A549 (cell line): Measurements from ENCODE around the gene DNAAF5. TPM values are rescaled to one million over a fixed set of nuclear protein-coding genes. Genes with fewer than 3 reads are reported as not detected.
"Not testable (repeated sequence)": the region's sequence is repeated elsewhere in the genome, so short reads cannot be mapped to it uniquely, and the experiment has no call there.

Source experiments
- ATAC-seq, 2 experiments: fragments of 200-7000 bp in 1 of 2; fragments of >200 bp in 1 of 2; cut with Nextera tagmentation in 1 of 2; cut with Tn5 transposase in 1 of 2; 3 replicates each; pipeline versions ENCODE4 v1.8.0 to v1.9.1; 2018 to 2020; ENCODE audit warnings: mild to moderate bottlenecking in 1 of 2, moderate library complexity in 1 of 2
- CTCF ChIA-PET: fragments of 300-600 bp; sonication (Branson Sonifier 250); formaldehyde crosslinking; extraction: SDS; loops from one replicate; lab custom pipeline; 2021; ENCODE audit warnings: antibody characterized with exemption, inconsistent platforms; lab: Yijun Ruan, JAX
- POLR2A ChIA-PET: fragments of 350-600 bp; formaldehyde crosslinking; extraction: SDS; loops from one replicate; lab custom pipeline; 2021; ENCODE audit warnings: antibody characterized with exemption, inconsistent platforms; lab: Yijun Ruan, JAX
- DNase-seq, 2 experiments: peaks; one replicate each; pipeline versions ENCODE4 v3.0.0 to v3.0.0-alpha.2; 2011 to 2016; ENCODE audit warnings: low read depth in 1 of 2, low spot score in 1 of 2
- FAIRE-seq: peaks from 2 replicates; lab custom pipeline; 2011; peaks lifted over from hg19 to GRCh38; lab: Jason Lieb, UNC
- H3K27ac ChIP-seq, 2 experiments: fragments of >200 bp; sonication (Bioruptor Twin); formaldehyde crosslinking; 3 replicates each; pipeline ENCODE4 v1.5.1; 2016 to 2017
- H3K4me1 ChIP-seq: fragments of >200 bp; sonication (Bioruptor Twin); formaldehyde crosslinking; 3 replicates; pipeline ENCODE4 v1.6.1; 2016
- H3K4me2 ChIP-seq: fragments of >200 bp; sonication (Bioruptor Twin); formaldehyde crosslinking; 3 replicates; pipeline ENCODE4 v1.6.1; 2016
- H3K4me3 ChIP-seq: fragments of >200 bp; sonication (Bioruptor Twin); formaldehyde crosslinking; 3 replicates; pipeline ENCODE4 v1.5.1; 2016
- H3K9me3 ChIP-seq: fragments of >200 bp; sonication (Bioruptor Twin); formaldehyde crosslinking; 3 replicates; pipeline ENCODE4 v1.6.1; 2016
- CBX2 ChIP-seq: fragments of 200-600 bp; sonication (generic); IDR thresholded peaks from 2 replicates; pipeline ENCODE4 v1.6.1; 2016; ENCODE audit warnings: low read depth, mild to moderate bottlenecking, borderline replicate concordance
- CBX8 ChIP-seq: fragments of 200-600 bp; sonication (generic); IDR thresholded peaks from 2 replicates; pipeline ENCODE4 v1.6.1; 2016
- FOXS1 ChIP-seq: fragments of 250-450 bp; sonication (Bioruptor Pico); IDR thresholded peaks from 2 replicates; pipeline ENCODE4 v1.5.0; 2020; ENCODE audit warnings: mild to moderate bottlenecking, moderate library complexity
- GATA3 ChIP-seq: IDR thresholded peaks from 2 replicates; pipeline ENCODE4 v1.6.1; 2012; ENCODE audit warnings: borderline replicate concordance
- HEYL ChIP-seq: fragments of 250-450 bp; sonication (Bioruptor Pico); IDR thresholded peaks from 2 replicates; pipeline ENCODE4 v1.8.0; 2021; ENCODE audit warnings: mild to moderate bottlenecking, moderate library complexity
- HOXB13 ChIP-seq: fragments of 250-450 bp; sonication (Bioruptor Pico); IDR thresholded peaks from 2 replicates; pipeline ENCODE4 v1.5.0; 2020; ENCODE audit warnings: low read depth, mild to moderate bottlenecking, moderate library complexity
- HOXB5 ChIP-seq: fragments of 250-450 bp; sonication (Bioruptor Pico); IDR thresholded peaks from 2 replicates; pipeline ENCODE4 v1.5.0; 2020; ENCODE audit warnings: mild to moderate bottlenecking, moderate library complexity
- JUN ChIP-seq, 2 experiments: fragments of >200 bp; sonication (Bioruptor Twin); formaldehyde crosslinking; IDR thresholded peaks; 2 replicates in 1 of 2; 3 replicates in 1 of 2; pipeline ENCODE4 v1.6.1; 2016 to 2017
- KDM1A ChIP-seq: fragments of 200-600 bp; sonication (generic); IDR thresholded peaks from 2 replicates; pipeline ENCODE4 v1.6.1; 2016; ENCODE audit warnings: low read depth, mild to moderate bottlenecking
- MAZ ChIP-seq: fragments of 150-350 bp; IDR thresholded peaks from 2 replicates; pipeline ENCODE4 v1.6.1; 2014; ENCODE audit warnings: antibody characterized with exemption, low read depth, low read length, borderline replicate concordance
- MYC ChIP-seq: IDR thresholded peaks from 2 replicates; pipeline ENCODE4 v1.6.1; 2012; ENCODE audit warnings: mild to moderate bottlenecking, inconsistent platforms, low read length, improper control_type of control experiment, borderline replicate concordance
- NPAS2 ChIP-seq: fragments of 250-450 bp; sonication (Bioruptor Pico); IDR thresholded peaks from 2 replicates; pipeline ENCODE4 v1.8.0; 2022; ENCODE audit warnings: mild to moderate bottlenecking, moderate library complexity, borderline replicate concordance
- NR3C1 ChIP-seq: fragments of >200 bp; sonication (Bioruptor Twin); formaldehyde crosslinking; IDR thresholded peaks from 3 replicates; pipeline ENCODE4 v1.6.1; 2017
- POLR2A ChIP-seq: IDR thresholded peaks from 2 replicates; pipeline ENCODE4 v1.6.1; 2012; ENCODE audit warnings: mild to moderate bottlenecking, low read length
- RARB ChIP-seq: fragments of 250-450 bp; sonication (Bioruptor Pico); IDR thresholded peaks from 2 replicates; pipeline ENCODE4 v1.8.0; 2021; ENCODE audit warnings: mild to moderate bottlenecking, moderate library complexity
- RCOR1 ChIP-seq: fragments of 150-350 bp; IDR thresholded peaks from 2 replicates; pipeline ENCODE4 v1.6.1; 2014; ENCODE audit warnings: antibody characterized with exemption, low read length, low read depth
- RFX5 ChIP-seq: fragments of 450-650 bp; IDR thresholded peaks from 2 replicates; pipeline ENCODE4 v1.7.1; 2014; ENCODE audit warnings: antibody characterized with exemption, mild to moderate bottlenecking, moderate library complexity
- SREBF2 ChIP-seq: fragments of 450-650 bp; IDR thresholded peaks from 2 replicates; pipeline ENCODE4 v1.6.1; 2014; ENCODE audit warnings: mild to moderate bottlenecking, moderate library complexity
- ZNF302 ChIP-seq: fragments of 250-450 bp; sonication (Bioruptor Pico); IDR thresholded peaks from 2 replicates; pipeline ENCODE4 v1.9.0; 2021; ENCODE audit warnings: inconsistent platforms, mild to moderate bottlenecking, moderate library complexity
- ZSCAN20 ChIP-seq: fragments of 250-450 bp; sonication (Bioruptor Pico); IDR thresholded peaks from 2 replicates; pipeline ENCODE4 v1.8.0; 2022; ENCODE audit warnings: mild to moderate bottlenecking, moderate library complexity
- WGBS: methylation state at CpG from one replicate; pipeline ENCODE4 v1.1.6; 2017; ENCODE audit errors: missing lambda C conversion rate; 5-methylcytosine and 5-hydroxymethylcytosine counted together
- polyA plus RNA-seq, 4 experiments: library from polyadenylated mRNA; depleted of rRNA in 3 of 4; stranded (reverse); fragments of >200 nt; fragmentation: RNase III in 1 of 4; extraction: RNeasy Plus Mini Kit Qiagen cat#74134 plus additional on column Dnase treatment in 1 of 4; gene quantifications; 2 replicates in 3 of 4; 3 replicates in 1 of 4; pipeline ENCODE4 v1.2.3, GENCODE V29; 2011 to 2017
- TF ChIP-seq, protein P1 (sequence below): fragments of 250-450 bp; sonication (Bioruptor Pico); IDR thresholded peaks from 2 replicates; pipeline ENCODE4 v1.5.0; 2020; ENCODE audit warnings: low read depth, mild to moderate bottlenecking, moderate library complexity
- TF ChIP-seq, protein P2 (sequence below): IDR thresholded peaks from 2 replicates; pipeline ENCODE4 v1.6.1; 2012
- TF ChIP-seq, protein P3 (sequence below): IDR thresholded peaks from 2 replicates; pipeline ENCODE4 v1.6.1; 2012

DNAAF5 gene
- polyA plus RNA-seq, 2 of the 4 experiments (the other 2 are of a cell fraction) = 27.8 to 34.7 TPM

DNA sequence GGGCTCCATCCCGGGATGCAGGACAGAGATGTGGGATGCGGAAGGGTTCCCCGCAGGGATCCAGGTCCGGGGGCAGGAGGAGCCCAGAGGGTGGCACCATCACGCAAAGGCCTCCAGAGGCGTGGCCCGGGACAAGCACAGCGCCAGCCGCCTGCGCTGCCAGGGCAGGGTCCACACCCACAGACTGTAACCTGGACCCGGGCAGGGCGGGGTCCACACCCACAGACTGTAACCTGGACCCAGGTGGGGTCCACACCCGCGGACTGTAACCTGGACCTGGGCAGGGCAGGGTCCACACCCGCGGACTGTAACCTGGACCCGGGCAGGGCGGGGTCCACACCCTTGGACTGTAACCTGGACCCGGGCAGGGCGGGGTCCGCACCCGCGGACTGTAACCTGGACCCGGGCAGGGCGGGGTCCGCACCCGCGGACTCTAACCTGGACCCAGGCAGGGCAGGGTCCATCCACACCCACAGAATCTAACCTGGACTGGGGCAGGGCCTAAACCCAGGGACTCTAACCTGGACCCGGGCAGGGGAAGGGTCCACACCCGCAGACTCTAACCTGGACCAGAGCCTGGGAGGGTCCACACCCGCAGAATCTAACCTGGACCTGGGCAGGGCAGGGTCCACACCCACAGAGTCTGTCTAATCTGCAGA is 68.3 kb downstream of the DNAAF5 start:
- TF ChIP-seq KDM1A = no peak
- no peak for TF ChIP-seq POLR2A
- no peak for TF ChIP-seq NR3C1
- TF ChIP-seq, protein P1, sequence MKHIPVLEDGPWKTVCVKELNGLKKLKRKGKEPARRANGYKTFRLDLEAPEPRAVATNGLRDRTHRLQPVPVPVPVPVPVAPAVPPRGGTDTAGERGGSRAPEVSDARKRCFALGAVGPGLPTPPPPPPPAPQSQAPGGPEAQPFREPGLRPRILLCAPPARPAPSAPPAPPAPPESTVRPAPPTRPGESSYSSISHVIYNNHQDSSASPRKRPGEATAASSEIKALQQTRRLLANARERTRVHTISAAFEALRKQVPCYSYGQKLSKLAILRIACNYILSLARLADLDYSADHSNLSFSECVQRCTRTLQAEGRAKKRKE (CRISPR knock-in tag) = no peak
- no peak for TF ChIP-seq CBX8
- no peak for TF ChIP-seq CBX2
- TF ChIP-seq, protein P2, sequence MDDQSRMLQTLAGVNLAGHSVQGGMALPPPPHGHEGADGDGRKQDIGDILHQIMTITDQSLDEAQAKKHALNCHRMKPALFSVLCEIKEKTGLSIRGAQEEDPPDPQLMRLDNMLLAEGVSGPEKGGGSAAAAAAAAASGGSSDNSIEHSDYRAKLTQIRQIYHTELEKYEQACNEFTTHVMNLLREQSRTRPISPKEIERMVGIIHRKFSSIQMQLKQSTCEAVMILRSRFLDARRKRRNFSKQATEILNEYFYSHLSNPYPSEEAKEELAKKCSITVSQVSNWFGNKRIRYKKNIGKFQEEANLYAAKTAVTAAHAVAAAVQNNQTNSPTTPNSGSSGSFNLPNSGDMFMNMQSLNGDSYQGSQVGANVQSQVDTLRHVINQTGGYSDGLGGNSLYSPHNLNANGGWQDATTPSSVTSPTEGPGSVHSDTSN = no peak
- CTCF ChIA-PET = no interaction called here
- DNase-seq = no peak
- Histone ChIP-seq H3K4me3 (no peak overlapping the region), H3K27ac (no peak overlapping the region), H3K4me1 (no peaks in the 10 kb centered on the region), H3K4me2 (no peak overlapping the region), H3K9me3 (no peaks in the 10 kb centered on the region)
- no peak for ATAC-seq
- POLR2A ChIA-PET = no interaction called here
- FAIRE-seq = no peak
- WGBS = 91% methylated on average over 13 of the region's 31 CpGs

DNA sequence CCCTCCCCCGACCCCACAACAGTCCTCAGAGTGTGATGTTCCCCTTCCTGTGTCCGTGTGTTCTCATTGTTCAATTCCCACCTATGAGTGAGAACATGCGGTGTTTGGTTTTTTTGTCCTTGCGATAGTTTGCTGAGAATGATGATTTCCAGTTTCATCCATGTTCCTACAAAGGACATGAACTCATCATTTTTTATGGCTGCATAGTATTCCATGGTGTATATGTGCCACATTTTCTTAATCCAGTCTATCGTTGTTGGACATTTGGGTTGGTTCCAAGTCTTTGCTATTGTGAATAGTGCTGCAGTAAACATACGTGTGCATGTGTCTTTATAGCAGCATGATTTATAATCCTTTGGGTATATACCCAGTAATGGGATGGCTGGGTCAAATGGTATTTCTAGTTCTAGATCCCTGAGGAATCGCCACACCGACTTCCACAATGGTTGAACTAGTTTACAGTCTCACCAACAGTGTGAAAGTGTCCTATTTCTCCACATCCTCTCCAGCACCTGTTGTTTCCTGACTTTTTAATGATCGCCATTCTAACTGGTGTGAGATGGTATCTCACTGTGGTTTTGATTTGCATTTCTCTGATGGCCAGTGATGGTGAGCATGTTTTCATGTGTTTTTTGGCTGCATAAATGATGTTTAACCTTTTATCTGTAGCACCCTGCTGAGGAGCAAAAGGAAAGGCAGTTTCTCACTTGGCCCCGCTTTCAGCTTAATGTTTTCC is 70.1 kb downstream of the DNAAF5 start:
- WGBS = 91% methylated on average over 7 of the region's 10 CpGs
- FAIRE-seq, H3K27ac ChIP-seq, ATAC-seq, H3K9me3 ChIP-seq, H3K4me1 ChIP-seq, H3K4me2 ChIP-seq, POLR2A ChIA-PET, DNase-seq, H3K4me3 ChIP-seq: not testable (repeated sequence)
- CTCF ChIA-PET = interaction anchor here (1.2 to 1.4 kb wide), 2 partner anchors 42 to 77 kb away, joined by 3 read pairs; no protein-coding TSS in a partner anchor

DNA sequence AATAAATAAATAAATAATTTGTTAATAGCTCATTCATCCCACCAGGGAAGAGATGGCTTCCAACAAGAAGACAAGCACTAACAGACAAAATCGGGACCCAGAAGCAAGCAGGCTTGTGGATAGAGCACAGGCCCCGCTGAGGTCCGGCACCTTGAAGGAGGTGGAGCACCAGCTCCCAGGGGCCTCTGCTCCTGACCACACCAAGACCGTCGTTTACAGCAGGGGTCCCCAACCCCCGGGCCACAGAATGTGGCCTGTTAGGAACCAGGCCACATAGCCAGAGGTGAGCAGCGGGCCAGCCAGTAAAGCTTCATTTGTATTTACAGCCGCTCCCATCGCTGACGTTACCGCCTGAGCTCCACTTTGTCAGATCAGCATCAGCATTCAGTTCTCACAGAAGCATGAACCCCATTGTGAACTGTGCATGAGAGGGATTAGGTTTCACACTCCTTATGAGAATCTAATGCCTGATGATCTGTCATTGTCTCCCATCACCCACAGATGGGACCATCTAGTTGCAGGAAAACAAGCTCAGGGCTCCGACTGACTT is 72.5 kb downstream of the DNAAF5 start:
- H3K4me3 ChIP-seq = no peak overlapping the region
- no peak for DNase-seq
- FAIRE-seq = no peak
- WGBS = 95% methylated on average over 12 of the region's 12 CpGs
- ChIA-PET CTCF (interaction anchor here (0.7 to 2.2 kb wide), 7 partner anchors 10 to 522 kb away, joined by 3 to 9 read pairs (median 6); no protein-coding TSS in a partner anchor), POLR2A (no interaction called here)
- H3K4me1 ChIP-seq = peaks cover 8% of the 10 kb centered on the region; the same call in 1 of the 3 replicates
- TF ChIP-seq RFX5 (no peak), RCOR1 (no peak), MYC (no peak), GATA3 (no peak), JUN (IDR thresholded peaks at IDR 0.05) (no peak), MAZ (no peak), NR3C1 (no peak), SREBF2 (no peak), NPAS2 (CRISPR knock-in tag) (no peak), HOXB13 (CRISPR knock-in tag) (no peak), HOXB5 (CRISPR knock-in tag) (no peak), FOXS1 (no peak), ZSCAN20 (CRISPR knock-in tag) (no peak), HEYL (CRISPR knock-in tag) (no peak), KDM1A (no peak), ZNF302 (CRISPR knock-in tag) (no peak), RARB (CRISPR knock-in tag) (no peak)
- TF ChIP-seq, protein P3, sequence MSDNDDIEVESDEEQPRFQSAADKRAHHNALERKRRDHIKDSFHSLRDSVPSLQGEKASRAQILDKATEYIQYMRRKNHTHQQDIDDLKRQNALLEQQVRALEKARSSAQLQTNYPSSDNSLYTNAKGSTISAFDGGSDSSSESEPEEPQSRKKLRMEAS = no peak
- no peaks in the 10 kb centered on the region for H3K9me3 ChIP-seq
- H3K4me2 ChIP-seq = no peak overlapping the region
- no peak overlapping the region for H3K27ac ChIP-seq
- ATAC-seq = no peak
